Glutamatergic neuron (in vitro differentiated cells): ENCODE results near the gene UBE2L3. TPM values are rescaled to one million over a fixed set of nuclear protein-coding genes. Genes with fewer than 3 reads are reported as not detected.

Experiments used
- DNase-seq: peaks from one replicate; pipeline ENCODE4 v3.0.0; 2022
- H3K27ac Mint-ChIP-seq: one replicate; pipeline ENCODE4 v1.8.0; 2020; ENCODE audit warnings: mild to moderate bottlenecking, mixed read lengths, inconsistent platforms; ENCODE audit not compliant: unreplicated experiment
- H3K27me3 Mint-ChIP-seq: one replicate; pipeline ENCODE4 v1.8.0; 2020; ENCODE audit warnings: mild to moderate bottlenecking, moderate library complexity, mixed read lengths, inconsistent platforms; ENCODE audit not compliant: unreplicated experiment
- H3K36me3 Mint-ChIP-seq: one replicate; pipeline ENCODE4 v1.8.0; 2020; ENCODE audit warnings: mild to moderate bottlenecking, mixed read lengths, inconsistent platforms; ENCODE audit not compliant: unreplicated experiment
- H3K4me1 Mint-ChIP-seq: one replicate; pipeline ENCODE4 v1.8.0; 2020; ENCODE audit warnings: mild to moderate bottlenecking, low read depth, mixed read lengths, inconsistent platforms; ENCODE audit not compliant: unreplicated experiment
- H3K4me3 Mint-ChIP-seq: one replicate; pipeline ENCODE4 v1.8.0; 2020; ENCODE audit warnings: mild to moderate bottlenecking, mixed read lengths, inconsistent platforms; ENCODE audit not compliant: unreplicated experiment
- H3K9me3 Mint-ChIP-seq: one replicate; pipeline ENCODE4 v1.8.0; 2020; ENCODE audit warnings: mild to moderate bottlenecking, moderate library complexity, mixed read lengths, inconsistent platforms; ENCODE audit not compliant: unreplicated experiment
- total RNA-seq: library from RNA; stranded (reverse); fragmentation: NEBNext Ultra II Directional; extraction: Animal tissue kit (Norgen Biotek cat#: 25700); gene quantifications from one replicate; pipeline ENCODE4 v1.2.1, GENCODE V29; 2021; ENCODE audit not compliant: unreplicated experiment
- TF ChIP-seq, protein P1 (sequence below): fragments of 200-600 bp; sonication (generic); IDR thresholded peaks from one replicate; pipeline ENCODE4 v1.5.0; 2021; ENCODE audit not compliant: partially characterized antibody, unreplicated experiment

UBE2L3 gene
- total RNA-seq, 1 donor from 2014 or later = 55.9 TPM

DNA sequence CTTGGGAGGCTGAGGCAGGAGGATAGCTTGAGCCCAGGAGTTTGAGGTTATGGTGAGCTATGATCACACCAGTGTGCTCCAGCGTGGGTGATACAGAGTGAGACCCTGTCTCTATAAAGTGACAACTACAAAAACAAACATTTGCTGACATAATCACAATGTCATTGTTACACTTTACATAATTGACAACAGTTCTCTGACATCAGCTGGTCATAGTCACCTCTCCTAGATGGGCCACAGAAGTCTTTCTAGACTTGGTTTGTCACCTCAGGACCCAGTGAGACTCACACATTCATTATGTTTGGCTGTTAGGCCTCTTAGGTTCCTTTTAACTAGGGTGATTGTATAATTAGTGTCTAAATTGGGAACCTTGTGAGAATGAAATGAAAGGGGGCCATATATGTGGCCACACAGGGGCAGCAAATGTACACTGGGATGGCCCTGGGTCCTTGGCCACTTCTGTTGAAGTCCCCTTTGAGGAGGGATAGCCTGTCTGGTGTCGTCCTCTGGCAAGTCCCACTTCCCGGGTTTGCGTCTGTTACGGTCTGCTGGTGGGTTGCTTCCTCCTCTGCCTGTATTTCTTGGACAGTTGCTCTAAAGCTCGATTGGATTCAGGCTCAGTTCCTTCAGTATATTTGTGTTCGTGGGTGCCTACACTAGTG is 92.5 kb downstream of the UBE2L3 start:
- Mint-ChIP-seq H3K9me3 (peaks cover 10% of the 10 kb centered on the region), H3K36me3 (no peaks in the 10 kb centered on the region), H3K4me3 (no peak overlapping the region)

DNA sequence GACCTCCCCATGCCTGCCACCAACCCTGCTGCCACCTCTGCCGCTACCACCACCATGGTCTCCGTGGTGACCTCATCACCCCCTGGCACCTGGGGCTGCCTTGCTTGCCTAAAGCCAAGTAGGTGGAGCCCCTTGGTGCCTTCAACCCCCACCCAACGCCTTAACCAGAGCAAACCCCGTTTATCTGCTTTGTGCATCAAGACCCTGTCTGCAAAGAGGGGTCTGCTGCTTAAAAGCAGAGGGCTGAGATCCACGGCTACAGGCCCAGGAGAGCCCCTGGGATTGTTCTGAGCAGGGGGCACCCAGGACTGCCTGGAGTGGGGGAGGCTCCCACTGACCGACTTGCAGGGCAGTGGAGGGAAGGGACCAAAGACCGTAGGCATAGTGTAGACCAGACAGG is 93.4 kb downstream of the UBE2L3 start:
- no peaks in the 10 kb centered on the region for H3K36me3 Mint-ChIP-seq
- H3K4me3 Mint-ChIP-seq = no peak overlapping the region
- H3K27me3 Mint-ChIP-seq = peaks cover 10% of the 10 kb centered on the region
- no peak for DNase-seq
- H3K4me1 Mint-ChIP-seq = no peaks in the 10 kb centered on the region
- TF ChIP-seq, protein P1, sequence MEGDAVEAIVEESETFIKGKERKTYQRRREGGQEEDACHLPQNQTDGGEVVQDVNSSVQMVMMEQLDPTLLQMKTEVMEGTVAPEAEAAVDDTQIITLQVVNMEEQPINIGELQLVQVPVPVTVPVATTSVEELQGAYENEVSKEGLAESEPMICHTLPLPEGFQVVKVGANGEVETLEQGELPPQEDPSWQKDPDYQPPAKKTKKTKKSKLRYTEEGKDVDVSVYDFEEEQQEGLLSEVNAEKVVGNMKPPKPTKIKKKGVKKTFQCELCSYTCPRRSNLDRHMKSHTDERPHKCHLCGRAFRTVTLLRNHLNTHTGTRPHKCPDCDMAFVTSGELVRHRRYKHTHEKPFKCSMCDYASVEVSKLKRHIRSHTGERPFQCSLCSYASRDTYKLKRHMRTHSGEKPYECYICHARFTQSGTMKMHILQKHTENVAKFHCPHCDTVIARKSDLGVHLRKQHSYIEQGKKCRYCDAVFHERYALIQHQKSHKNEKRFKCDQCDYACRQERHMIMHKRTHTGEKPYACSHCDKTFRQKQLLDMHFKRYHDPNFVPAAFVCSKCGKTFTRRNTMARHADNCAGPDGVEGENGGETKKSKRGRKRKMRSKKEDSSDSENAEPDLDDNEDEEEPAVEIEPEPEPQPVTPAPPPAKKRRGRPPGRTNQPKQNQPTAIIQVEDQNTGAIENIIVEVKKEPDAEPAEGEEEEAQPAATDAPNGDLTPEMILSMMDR = no peak
- no peak overlapping the region for H3K27ac Mint-ChIP-seq
- H3K9me3 Mint-ChIP-seq = peaks cover 11% of the 10 kb centered on the region

More for the DNA sequence above, 92.5 kb downstream of the UBE2L3 start:
- Mint-ChIP-seq H3K27me3 (peaks cover 7% of the 10 kb centered on the region), H3K4me1 (no peaks in the 10 kb centered on the region), H3K27ac (no peak overlapping the region)
- TF ChIP-seq, protein P1 = no peak
- no peak for DNase-seq

DNA sequence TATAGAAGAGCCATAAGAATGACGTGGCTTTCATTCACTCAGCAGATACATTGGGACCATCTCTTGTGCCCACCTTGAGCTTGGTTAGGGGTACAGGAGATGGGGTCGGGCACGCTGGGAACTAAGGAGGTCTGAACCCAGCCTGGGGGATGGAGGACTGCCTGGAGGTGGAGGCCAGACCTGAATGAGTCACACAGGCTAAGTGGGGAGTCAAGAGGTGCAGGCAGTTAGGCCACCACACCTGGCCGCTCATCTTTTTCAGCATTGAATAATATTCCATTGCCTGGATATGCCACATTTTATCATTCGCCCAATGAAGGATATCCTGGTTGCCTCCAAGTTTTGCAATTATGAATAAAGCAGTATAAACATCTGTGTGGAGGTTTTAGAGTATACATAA is 94.5 kb downstream of the UBE2L3 start:
- H3K4me3 Mint-ChIP-seq = no peak overlapping the region
- TF ChIP-seq, protein P1 = no peak
- H3K4me1 Mint-ChIP-seq = no peaks in the 10 kb centered on the region
- no peak overlapping the region for H3K27ac Mint-ChIP-seq
- H3K36me3 Mint-ChIP-seq = no peaks in the 10 kb centered on the region
- H3K9me3 Mint-ChIP-seq = peaks cover 17% of the 10 kb centered on the region
- DNase-seq = no peak
- peaks cover 13% of the 10 kb centered on the region for H3K27me3 Mint-ChIP-seq

DNA sequence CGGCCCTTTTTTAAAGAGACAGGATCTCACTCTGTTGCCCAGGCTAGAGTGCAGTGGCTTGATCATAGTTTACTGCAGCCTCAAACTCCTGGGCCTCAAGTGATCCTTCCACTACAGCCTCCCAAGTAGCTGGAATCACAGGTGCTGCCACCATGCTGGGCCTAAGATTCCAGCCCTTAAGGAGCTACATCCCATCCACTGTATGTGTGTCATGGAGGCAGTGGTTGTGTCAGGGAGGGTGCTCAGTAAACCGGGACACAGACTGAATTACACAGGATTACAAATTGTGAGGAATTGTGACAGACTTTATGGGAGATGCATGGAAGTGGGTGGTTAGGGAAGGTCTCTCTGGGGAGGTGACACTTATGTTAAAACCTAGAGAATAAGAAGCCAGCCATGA is 96.2 kb downstream of the UBE2L3 start:
- no peaks in the 10 kb centered on the region for H3K4me1 Mint-ChIP-seq
- H3K9me3 Mint-ChIP-seq = peaks cover 18% of the 10 kb centered on the region
- H3K36me3 Mint-ChIP-seq = no peaks in the 10 kb centered on the region
- DNase-seq = no peak
- TF ChIP-seq, protein P1 = no peak
- no peak overlapping the region for H3K4me3 Mint-ChIP-seq
- H3K27ac Mint-ChIP-seq = no peak overlapping the region
- peaks cover 12% of the 10 kb centered on the region for H3K27me3 Mint-ChIP-seq

DNA sequence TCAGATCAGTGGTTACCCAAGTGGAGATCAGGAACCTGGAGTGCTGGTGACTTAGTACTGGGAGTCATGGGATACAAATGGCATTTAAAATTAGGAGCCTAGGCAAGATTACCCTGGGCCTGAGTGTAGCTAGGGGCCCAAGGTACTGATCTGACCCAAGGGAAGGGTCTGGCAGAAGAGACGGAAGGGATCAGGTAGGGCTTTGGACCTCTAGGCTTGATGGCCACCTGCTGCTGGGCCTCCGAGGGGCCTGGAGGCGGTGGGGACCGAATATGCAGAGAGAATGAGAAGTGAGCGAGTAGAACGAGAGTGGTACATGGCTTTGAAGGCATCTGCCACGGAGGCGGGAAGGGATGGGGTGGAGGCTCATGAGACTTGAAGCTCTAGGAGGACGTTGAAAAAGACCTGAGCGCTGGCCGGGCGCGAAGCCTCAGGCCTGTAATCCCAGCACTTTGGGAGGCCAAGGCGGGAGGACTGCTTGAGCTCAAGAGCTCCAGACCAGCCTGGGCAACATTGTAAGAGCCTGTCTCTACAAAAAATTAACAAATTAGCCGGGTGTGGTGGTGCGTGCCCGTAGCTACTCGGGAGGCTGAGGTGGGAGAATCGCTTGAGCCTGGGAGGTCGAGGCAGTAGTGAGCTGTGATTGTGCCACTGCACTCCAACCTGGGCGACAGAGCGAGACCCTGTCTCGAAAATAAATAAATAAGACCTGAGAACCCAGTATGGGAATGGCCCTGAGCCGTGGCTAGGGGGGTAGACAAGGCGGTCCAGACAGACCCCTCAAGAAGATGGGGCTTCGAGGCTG is 97.7 kb downstream of the UBE2L3 start:
- Mint-ChIP-seq H3K9me3 (peaks cover 18% of the 10 kb centered on the region), H3K36me3 (no peaks in the 10 kb centered on the region), H3K27me3 (peaks cover 12% of the 10 kb centered on the region), H3K4me3 (peak overlapping the region; percentile 96), H3K27ac (peak overlapping the region; percentile 96), H3K4me1 (no peaks in the 10 kb centered on the region)
- DNase-seq = no peak
- TF ChIP-seq, protein P1 = no peak
